ENCODE data around the gene ERGIC3.

GRCh38 chr20:35568645-35569044, 26.8 kb downstream of the ERGIC3 start:
- TF ChIP-seq CTCF (IDR thresholded peaks at IDR 0.05) (no peak), POLR2AphosphoS5 (IDR thresholded peaks at IDR 0.05; ENCODE audit: insufficient read depth in 1 of 2, low read depth in 1 of 2) (no peak)

Data from vagina (tissue), 2 donors.